ENCODE results near the gene MTHFD1L.
"Not testable (repeated sequence)": the region's sequence is repeated elsewhere in the genome, so short reads cannot be mapped to it uniquely, and the experiment has no call there.

MTHFD1L gene

GRCh38 chr6:150857062-150857944, 8.2 kb upstream of the MTHFD1L start:
- Histone ChIP-seq H3K9ac (ENCODE audit: low read length) (no peak overlapping the region), H3K27ac (ENCODE audit: low read depth, low read length) (no peak overlapping the region), H3K27me3 (ENCODE audit: low read length) (no peaks in the 10 kb centered on the region), H3K4me2 (ENCODE audit: low read depth, low read length, poor library complexity, severe bottlenecking) (no peak overlapping the region), H3F3A (ENCODE audit: insufficient read depth) (no peaks in the 10 kb centered on the region), H4K20me1 (ENCODE audit: low read depth, low read length) (no peaks in the 10 kb centered on the region), H3K4me3 (ENCODE audit: insufficient read depth, low read length, poor library complexity, severe bottlenecking) (no peak overlapping the region), H3K36me3 (ENCODE audit: low read length) (no peaks in the 10 kb centered on the region), H3K9me3 (ENCODE audit: insufficient read depth, low read length) (no peaks in the 10 kb centered on the region), H3K79me2 (ENCODE audit: insufficient read depth, low read length) (no peaks in the 10 kb centered on the region), H3K9me2 (replicated peaks; ENCODE audit: insufficient read depth, low read length) (no peaks in the 10 kb centered on the region), H2AFZ (ENCODE audit: low read depth, low read length, severe bottlenecking) (no peak overlapping the region)
- TF ChIP-seq EZH2phosphoT487 (conservative IDR thresholded peaks at IDR 0.05; ENCODE audit: low read length) (no peak), CTCF (IDR thresholded peaks at IDR 0.05; ENCODE audit: insufficient read depth, low read length, poor library complexity, severe bottlenecking) (no peak)

GRCh38 chr6:150857945-150858308, 7.6 kb upstream of the MTHFD1L start:
- no peak for TF ChIP-seq EZH2phosphoT487 (conservative IDR thresholded peaks at IDR 0.05; ENCODE audit: low read length)
- TF ChIP-seq CTCF (IDR thresholded peaks at IDR 0.05; ENCODE audit: insufficient read depth, low read length, poor library complexity, severe bottlenecking): no peak
- H3K9me3 ChIP-seq (ENCODE audit: insufficient read depth, low read length): no peaks in the 10 kb centered on the region
- no peak overlapping the region for H3K4me3 ChIP-seq (ENCODE audit: insufficient read depth, low read length, poor library complexity, severe bottlenecking)
- no peaks in the 10 kb centered on the region for H3K79me2 ChIP-seq (ENCODE audit: insufficient read depth, low read length)
- no peaks in the 10 kb centered on the region for H4K20me1 ChIP-seq (ENCODE audit: low read depth, low read length)
- H3K9me2 ChIP-seq (replicated peaks; ENCODE audit: insufficient read depth, low read length): no peaks in the 10 kb centered on the region
- no peaks in the 10 kb centered on the region for H3K36me3 ChIP-seq (ENCODE audit: low read length)
- H3K27ac ChIP-seq (ENCODE audit: low read depth, low read length): no peak overlapping the region
- H3F3A ChIP-seq (ENCODE audit: insufficient read depth): no peaks in the 10 kb centered on the region
- H3K4me2 ChIP-seq (ENCODE audit: low read depth, low read length, poor library complexity, severe bottlenecking): no peak overlapping the region
- no peaks in the 10 kb centered on the region for H3K27me3 ChIP-seq (ENCODE audit: low read length)
- H3K9ac ChIP-seq (ENCODE audit: low read length): no peak overlapping the region
- no peak overlapping the region for H2AFZ ChIP-seq (ENCODE audit: low read depth, low read length, severe bottlenecking)

- not testable (repeated sequence) for H3K9me3 ChIP-seq (ENCODE audit: insufficient read depth, low read length); H3K79me2 ChIP-seq (ENCODE audit: insufficient read depth, low read length); H3K4me3 ChIP-seq (ENCODE audit: insufficient read depth, low read length, poor library complexity, severe bottlenecking); H3F3A ChIP-seq (ENCODE audit: insufficient read depth); H3K27ac ChIP-seq (ENCODE audit: low read depth, low read length); H3K27me3 ChIP-seq (ENCODE audit: low read length); H4K20me1 ChIP-seq (ENCODE audit: low read depth, low read length); H3K9me2 ChIP-seq (replicated peaks; ENCODE audit: insufficient read depth, low read length); H3K36me3 ChIP-seq (ENCODE audit: low read length); H3K9ac ChIP-seq (ENCODE audit: low read length); H2AFZ ChIP-seq (ENCODE audit: low read depth, low read length, severe bottlenecking); H3K4me2 ChIP-seq (ENCODE audit: low read depth, low read length, poor library complexity, severe bottlenecking)
These were observed 3.9 kb upstream of the MTHFD1L start for GRCh38 chr6:150861448-150862168.

Measured in SU-DHL-6 (cell line).